ENCODE results near the gene TLE7. TPM values are rescaled to one million over a fixed set of nuclear protein-coding genes. Genes with fewer than 3 reads are reported as not detected.

TLE7 gene
- total and polyA plus RNA-seq, 2 of the 8 experiments (the other 6 are each of a cell fraction or from before 2014, with no cell fraction given), result 0.03 TPM; not detected in 1

DNA sequence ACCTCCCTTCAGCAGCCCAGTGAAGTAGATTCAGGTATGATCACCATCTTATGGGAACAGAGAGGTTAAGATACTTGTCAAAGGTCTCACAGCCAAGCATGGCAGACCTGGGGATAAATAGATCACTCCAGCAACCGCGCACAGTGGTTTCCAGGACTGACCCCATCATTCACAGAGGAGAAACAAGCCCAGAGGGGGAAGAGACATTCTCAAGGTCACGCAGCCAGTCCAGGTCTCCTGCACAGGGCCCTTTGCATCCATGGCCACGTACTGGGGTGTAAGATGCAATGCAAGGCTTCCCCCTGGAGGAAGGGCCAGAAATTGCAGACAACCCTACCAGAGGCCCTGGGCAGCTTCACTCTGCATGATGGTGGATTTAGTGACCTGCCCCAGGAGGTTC is 19.9 kb downstream of the TLE7 start:
- FAIRE-seq, result peak; percentile 92
- peaks cover 0 to 13% (median 5%) of the 10 kb centered on the region in 4 experiments; a peak in 4 of 7 replicates for H3K27me3 ChIP-seq (replicated peaks in 1 of 4; ENCODE audit: control insufficient read depth in 3 of 4, extremely low read depth in 1 of 4, insufficient read depth in 3 of 4, low read length in 3 of 4)
- H3K4me2 ChIP-seq (ENCODE audit: insufficient read depth in 1 of 2, low read depth in 2 of 2, low read length in 2 of 2), result no peak overlapping the region
- TF ChIP-seq TBP (IDR thresholded peaks at IDR 0.05; ENCODE audit: low read depth, low read length) (no peak), CBX5 (IDR thresholded peaks at IDR 0.05; ENCODE audit: low read depth, low read length) (no peak), RFX5 (IDR thresholded peaks at IDR 0.05; ENCODE audit: borderline replicate concordance, low read depth, low read length) (no peak), BRCA1 (IDR thresholded peaks at IDR 0.05; ENCODE audit: low read depth, low read length) (no peak), EZH2 (IDR thresholded peaks at IDR 0.05; ENCODE audit: low read depth, low read length, severe bottlenecking) (no peak), HDAC6 (IDR thresholded peaks at IDR 0.05; ENCODE audit: low read depth, low read length) (no peak), CEBPB (IDR thresholded peaks at IDR 0.05; ENCODE audit: low read depth, low read length) (no peak), YY1 (IDR thresholded peaks at IDR 0.05; ENCODE audit: low read depth, low read length) (peak; percentile 54; the same call in 1 of the 2 replicates), KDM1A (IDR thresholded peaks at IDR 0.05; ENCODE audit: borderline replicate concordance, low read length) (peak; percentile 83; the same call in 1 of the 2 replicates), FOSL1 (IDR thresholded peaks at IDR 0.05; ENCODE audit: insufficient read depth, low read depth, low read length) (no peak), POU5F1 (IDR thresholded peaks at IDR 0.05; ENCODE audit: low read depth, low read length) (no peak), GABPA (IDR thresholded peaks at IDR 0.05; ENCODE audit: borderline replicate concordance, insufficient read depth, low read length) (no peak), CHD2 (IDR thresholded peaks at IDR 0.05; ENCODE audit: low read length) (no peak)
- TF ChIP-seq, protein P1, sequence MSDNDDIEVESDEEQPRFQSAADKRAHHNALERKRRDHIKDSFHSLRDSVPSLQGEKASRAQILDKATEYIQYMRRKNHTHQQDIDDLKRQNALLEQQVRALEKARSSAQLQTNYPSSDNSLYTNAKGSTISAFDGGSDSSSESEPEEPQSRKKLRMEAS (IDR thresholded peaks at IDR 0.05), result no peak

More for the DNA sequence above, 19.9 kb downstream of the TLE7 start:
- Histone ChIP-seq H4K8ac (ENCODE audit: extremely low read depth, insufficient read depth, low read length) (no peak overlapping the region), H2BK120ac (replicated peaks; ENCODE audit: low read depth, low read length) (no peak overlapping the region), H3K4me1 (replicated peaks in 1 of 4; ENCODE audit: control insufficient read depth in 3 of 4, insufficient read depth in 4 of 4, low read length in 3 of 4) (peaks cover 0 to 4% (median 2%) of the 10 kb centered on the region in 4 experiments; a peak in 4 of 7 replicates), H3K4ac (replicated peaks; ENCODE audit: insufficient read length, low read depth, low read length) (no peak overlapping the region), H3K18ac (ENCODE audit: extremely low read depth, low read length) (no peak overlapping the region), H3K14ac (ENCODE audit: insufficient read length) (no peak overlapping the region), H2AFZ (ENCODE audit: low read length) (no peak overlapping the region), H3K36me3 (ENCODE audit: control insufficient read depth in 2 of 4, insufficient read depth in 4 of 4, low read length in 3 of 4) (no peaks in the 10 kb centered on the region), H2BK12ac (ENCODE audit: low read depth, low read length) (no peak overlapping the region), H3K27ac (ENCODE audit: low read depth, low read length) (no peak overlapping the region), H3K23ac (ENCODE audit: insufficient read length) (no peak overlapping the region), H2AK5ac (ENCODE audit: low read depth, low read length) (no peak overlapping the region), H3K9me3 (ENCODE audit: insufficient read depth in 2 of 2, low read depth in 1 of 2, low read length in 1 of 2) (no peaks in the 10 kb centered on the region), H3K9ac (replicated peaks in 1 of 4; ENCODE audit: extremely low read depth in 1 of 4, low read depth in 3 of 4, low read length in 3 of 4) (no peak overlapping the region), H2BK5ac (ENCODE audit: low read depth, low read length) (no peak overlapping the region), H4K20me1 (replicated peaks in 1 of 2; ENCODE audit: control insufficient read depth in 1 of 2, insufficient read depth in 2 of 2, low read length in 2 of 2) (peaks cover 0 to 3% of the 10 kb centered on the region in 2 experiments), H3K56ac (replicated peaks; ENCODE audit: insufficient read length, low read depth, low read length) (no peak overlapping the region), H2BK15ac (ENCODE audit: low read length) (no peak overlapping the region), H3K79me2 (ENCODE audit: control insufficient read depth in 1 of 2, insufficient read depth in 2 of 2, low read length in 2 of 2) (no peaks in the 10 kb centered on the region), H3K79me1 (ENCODE audit: low read depth, low read length) (peaks cover 2% of the 10 kb centered on the region; the same call in 1 of the 2 replicates), H4K91ac (replicated peaks; ENCODE audit: insufficient read length, low read length) (no peak overlapping the region), H3K4me3 (ENCODE audit: extremely low read depth in 1 of 4, insufficient read depth in 2 of 4, low read depth in 3 of 4, low read length in 4 of 4) (no peak overlapping the region), H2BK20ac (ENCODE audit: low read length) (0 out of 2 replicates have a peak overlapping the region, but pooled peaks have one; percentile 27), H4K5ac (ENCODE audit: insufficient read length, low read depth, low read length) (no peak overlapping the region), H3K23me2 (ENCODE audit: low read depth, low read length) (peaks cover 5% of the 10 kb centered on the region; the same call in 1 of the 2 replicates)
- 64% methylated on average over 4 of the region's 4 CpGs; no CpG with 5 or more reads in 1 of the 2 experiments for WGBS, 2 experiments (ENCODE audit: extremely low coverage in 1 of 2, insufficient coverage in 1 of 2, insufficient read length in 1 of 2, insufficient replicate concordance in 2 of 2, low coverage in 1 of 2, low lambda C conversion rate in 2 of 2, missing lambda C conversion rate in 1 of 2)
- POLR2A ChIA-PET (ENCODE audit: partially characterized antibody), result interaction anchor here (0.7 kb wide), 1 partner anchor 9 kb away, joined by 3 read pairs; no protein-coding TSS in a partner anchor
- DNase-seq (ENCODE audit: low read depth in 1 of 2, low spot score in 2 of 2), result peak in 1 of 2 experiments; percentile 77
- CTCF ChIA-PET (ENCODE audit: partially characterized antibody), result interaction anchor here (0.6 to 7.8 kb wide), 23 partner anchors 10 to 754 kb away, joined by 3 to 99 read pairs (median 4); partner anchors contain the start of gene ZNF19
